ENCODE measurements around the gene PRORP.
"Not testable (repeated sequence)": the region's sequence is repeated elsewhere in the genome, so short reads cannot be mapped to it uniquely, and the experiment has no call there.

PRORP gene

GRCh38 chr14:35121887-35122695 is at the start of gene PRORP, which contains the start of gene PPP2R3C:
TSS of gene PRORP (plus strand) at chr14:35122552. CDS start at chr14:35123246, 694 bp downstream.
TSS of gene PPP2R3C (minus strand) at chr14:35121990. CDS start at chr14:35121959, 31 bp downstream.
- Mint-ChIP-seq H3K27ac (peak within 1 kb of the TSS; percentile 100), H3K4me1 (peaks cover 69% of the 10 kb centered on the region), H3K27me3 (no peaks in the 10 kb centered on the region), H3K36me3 (peaks cover 10% of the 10 kb centered on the region), H3K9me3 (no peaks in the 10 kb centered on the region), H3K4me3 (peak within 1 kb of the TSS; percentile 97)

- H3K36me3 Mint-ChIP-seq = peaks cover 7% of the 10 kb centered on the region
- H3K27ac Mint-ChIP-seq = no peak overlapping the region
- H3K4me3 Mint-ChIP-seq = no peak overlapping the region
- no peaks in the 10 kb centered on the region for H3K9me3 Mint-ChIP-seq
- H3K27me3 Mint-ChIP-seq = no peaks in the 10 kb centered on the region
- no peaks in the 10 kb centered on the region for H3K4me1 Mint-ChIP-seq
Measured at GRCh38 chr14:35073486-35073885, 48.9 kb upstream of the PRORP start.

GRCh38 chr14:35078082-35078481 is 44.3 kb upstream of the PRORP start:
- no peaks in the 10 kb centered on the region for H3K27me3 Mint-ChIP-seq
- no peak overlapping the region for H3K4me3 Mint-ChIP-seq
- no peaks in the 10 kb centered on the region for H3K4me1 Mint-ChIP-seq

GRCh38 chr14:35079742-35080141 is 42.6 kb upstream of the PRORP start:
- Mint-ChIP-seq H3K27me3 (no peaks in the 10 kb centered on the region), H3K36me3 (peaks cover 3% of the 10 kb centered on the region), H3K4me3 (no peak overlapping the region), H3K27ac (no peak overlapping the region), H3K4me1 (no peaks in the 10 kb centered on the region), H3K9me3 (no peaks in the 10 kb centered on the region)

More at GRCh38 chr14:35078082-35078481, 44.3 kb upstream of the PRORP start:
- Mint-ChIP-seq H3K27ac (no peak overlapping the region), H3K36me3 (peaks cover 5% of the 10 kb centered on the region), H3K9me3 (no peaks in the 10 kb centered on the region)

- H3K4me3 Mint-ChIP-seq = no peak overlapping the region
- H3K4me1 Mint-ChIP-seq = no peaks in the 10 kb centered on the region
- peaks cover 9% of the 10 kb centered on the region for H3K36me3 Mint-ChIP-seq
- no peaks in the 10 kb centered on the region for H3K27me3 Mint-ChIP-seq
- H3K27ac Mint-ChIP-seq = peak overlapping the region; percentile 10
- H3K9me3 Mint-ChIP-seq = no peaks in the 10 kb centered on the region
Measured at GRCh38 chr14:35083530-35084150, 38.7 kb upstream of the PRORP start.

- no peaks in the 10 kb centered on the region for H3K9me3 Mint-ChIP-seq
- H3K27ac Mint-ChIP-seq = no peak overlapping the region
Measured at GRCh38 chr14:35085441-35085840, 36.9 kb upstream of the PRORP start.

GRCh38 chr14:35088514-35088913 is 33.8 kb upstream of the PRORP start:
- Mint-ChIP-seq H3K27ac (peak overlapping the region; percentile 14), H3K4me1 (no peaks in the 10 kb centered on the region), H3K9me3 (no peaks in the 10 kb centered on the region), H3K36me3 (peaks cover 13% of the 10 kb centered on the region), H3K4me3 (no peak overlapping the region), H3K27me3 (no peaks in the 10 kb centered on the region)

More at GRCh38 chr14:35085441-35085840, 36.9 kb upstream of the PRORP start:
- H3K27me3 Mint-ChIP-seq = no peaks in the 10 kb centered on the region
- no peaks in the 10 kb centered on the region for H3K4me1 Mint-ChIP-seq
- H3K36me3 Mint-ChIP-seq = peaks cover 7% of the 10 kb centered on the region
- no peak overlapping the region for H3K4me3 Mint-ChIP-seq

- not testable (repeated sequence) for H3K27me3 Mint-ChIP-seq, H3K4me3 Mint-ChIP-seq, H3K9me3 Mint-ChIP-seq, H3K36me3 Mint-ChIP-seq, H3K27ac Mint-ChIP-seq, H3K4me1 Mint-ChIP-seq
Measured at GRCh38 chr14:35094645-35095044, 27.7 kb upstream of the PRORP start.

GRCh38 chr14:35107866-35108265 is 14.5 kb upstream of the PRORP start:
- H3K4me1 Mint-ChIP-seq = peaks cover 8% of the 10 kb centered on the region
- no peak overlapping the region for H3K4me3 Mint-ChIP-seq
- H3K27ac Mint-ChIP-seq = no peak overlapping the region
- no peaks in the 10 kb centered on the region for H3K27me3 Mint-ChIP-seq
- peaks cover 22% of the 10 kb centered on the region for H3K36me3 Mint-ChIP-seq
- no peaks in the 10 kb centered on the region for H3K9me3 Mint-ChIP-seq

GRCh38 chr14:35112641-35113040 is 9.7 kb upstream of the PRORP start:
- no peak overlapping the region for H3K4me3 Mint-ChIP-seq
- H3K36me3 Mint-ChIP-seq = peaks cover 25% of the 10 kb centered on the region
- no peak overlapping the region for H3K27ac Mint-ChIP-seq
- no peaks in the 10 kb centered on the region for H3K27me3 Mint-ChIP-seq
- no peaks in the 10 kb centered on the region for H3K9me3 Mint-ChIP-seq
- H3K4me1 Mint-ChIP-seq = peaks cover 35% of the 10 kb centered on the region

- Mint-ChIP-seq H3K4me3 (no peak overlapping the region), H3K27ac (peak overlapping the region; percentile 57), H3K9me3 (no peaks in the 10 kb centered on the region), H3K27me3 (no peaks in the 10 kb centered on the region), H3K4me1 (peaks cover 43% of the 10 kb centered on the region), H3K36me3 (peaks cover 28% of the 10 kb centered on the region)
Measured at GRCh38 chr14:35113308-35113950, 8.9 kb upstream of the PRORP start.

- Mint-ChIP-seq H3K27me3 (no peaks in the 10 kb centered on the region), H3K27ac (peak overlapping the region; percentile 46), H3K4me1 (peaks cover 49% of the 10 kb centered on the region)
Measured at GRCh38 chr14:35114036-35114435, 8.3 kb upstream of the PRORP start.

GRCh38 chr14:35116242-35116641 is 6.1 kb upstream of the PRORP start:
- H3K9me3 Mint-ChIP-seq = no peaks in the 10 kb centered on the region
- H3K4me1 Mint-ChIP-seq = peaks cover 66% of the 10 kb centered on the region
- no peak overlapping the region for H3K4me3 Mint-ChIP-seq
- peaks cover 23% of the 10 kb centered on the region for H3K36me3 Mint-ChIP-seq
- H3K27me3 Mint-ChIP-seq = no peaks in the 10 kb centered on the region
- no peak overlapping the region for H3K27ac Mint-ChIP-seq

More at GRCh38 chr14:35114036-35114435, 8.3 kb upstream of the PRORP start:
- no peak overlapping the region for H3K4me3 Mint-ChIP-seq
- peaks cover 28% of the 10 kb centered on the region for H3K36me3 Mint-ChIP-seq
- no peaks in the 10 kb centered on the region for H3K9me3 Mint-ChIP-seq

GRCh38 chr14:35117112-35117511 is 5.2 kb upstream of the PRORP start:
- H3K36me3 Mint-ChIP-seq = peaks cover 18% of the 10 kb centered on the region
- no peaks in the 10 kb centered on the region for H3K27me3 Mint-ChIP-seq
- H3K9me3 Mint-ChIP-seq = no peaks in the 10 kb centered on the region
- H3K4me3 Mint-ChIP-seq = no peak overlapping the region
- peaks cover 61% of the 10 kb centered on the region for H3K4me1 Mint-ChIP-seq
- H3K27ac Mint-ChIP-seq = peak overlapping the region; percentile 61

- peaks cover 74% of the 10 kb centered on the region for H3K4me1 Mint-ChIP-seq
- no peaks in the 10 kb centered on the region for H3K27me3 Mint-ChIP-seq
- peaks cover 10% of the 10 kb centered on the region for H3K36me3 Mint-ChIP-seq
- H3K27ac Mint-ChIP-seq = peak overlapping the region; percentile 100
- H3K4me3 Mint-ChIP-seq = peak overlapping the region; percentile 97
- no peaks in the 10 kb centered on the region for H3K9me3 Mint-ChIP-seq
Measured at GRCh38 chr14:35121026-35121886, 1.1 kb upstream of the PRORP start.
